HG02870 (cell line): ENCODE measurements around the gene PANX2.

Source experiments
- ATAC-seq: cut with Tn5 transposase; IDR thresholded peaks from one replicate; pipeline ENCODE4 v1.9.1; 2021; ENCODE audit warnings: mild to moderate bottlenecking, moderate library complexity; ENCODE audit not compliant: unreplicated experiment

Gene PANX2

DNA sequence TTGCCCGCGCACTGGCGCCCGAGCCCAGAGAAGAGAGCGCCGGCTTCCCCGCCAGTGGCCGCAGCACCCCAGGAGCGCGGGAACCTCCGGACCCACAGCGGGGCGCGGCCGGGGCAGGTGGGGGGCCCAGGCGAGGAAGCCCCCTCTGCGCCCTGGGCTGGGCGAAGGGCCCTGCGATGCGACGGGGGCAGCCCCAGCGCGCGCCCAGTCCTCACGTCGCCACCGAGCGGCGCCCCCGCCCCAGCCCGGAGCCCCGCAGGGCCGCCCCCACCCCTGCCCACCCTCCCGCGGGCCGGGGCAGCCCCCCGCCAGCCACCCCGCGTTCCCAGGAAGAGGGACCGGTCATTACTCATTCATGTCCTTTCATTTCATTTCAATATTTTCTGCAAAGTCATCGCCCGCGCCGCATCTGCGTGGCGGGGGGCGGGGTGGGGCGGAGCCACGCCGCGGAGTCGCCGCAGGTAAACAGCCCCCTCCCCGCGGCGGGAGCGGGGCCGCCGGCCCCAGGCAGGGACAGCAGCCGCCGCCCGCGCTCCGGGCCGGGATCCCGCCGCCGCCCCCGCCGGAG, 673 bp upstream of the PANX2 start:
- ATAC-seq: no peak

DNA sequence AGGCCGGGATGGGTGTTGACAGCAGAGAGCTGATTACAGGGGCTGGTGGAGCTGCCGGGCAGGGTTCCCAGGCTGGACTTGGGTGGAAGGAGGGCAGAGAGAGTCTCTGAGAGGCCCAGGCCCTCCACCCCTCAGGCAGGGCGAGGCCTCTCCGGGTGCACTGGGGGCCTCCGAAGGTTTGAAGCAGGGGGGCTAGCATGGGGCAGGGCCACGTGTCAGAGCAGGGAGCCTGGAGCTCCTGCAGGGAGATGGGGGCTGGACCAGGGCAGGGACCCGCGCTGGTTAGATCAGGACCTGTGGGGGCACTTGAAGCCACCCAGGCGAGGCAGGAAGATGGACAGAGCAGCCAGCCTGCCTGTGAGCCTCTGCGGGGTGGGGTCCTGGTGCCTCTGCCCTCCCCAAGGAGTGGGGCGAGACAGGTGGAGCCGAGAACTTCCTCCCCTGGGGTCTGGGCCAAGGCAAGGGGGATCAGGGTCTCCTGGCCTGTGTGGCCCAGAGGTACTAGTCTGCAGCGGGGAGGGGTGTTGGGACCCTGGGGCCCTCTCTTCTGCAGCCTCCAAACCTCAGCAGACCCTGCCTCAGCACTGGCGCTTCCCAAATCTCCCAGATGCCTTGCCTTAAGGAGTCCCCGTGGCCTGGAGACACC, 911 bp downstream of the PANX2 start:
- ATAC-seq: no peak

DNA sequence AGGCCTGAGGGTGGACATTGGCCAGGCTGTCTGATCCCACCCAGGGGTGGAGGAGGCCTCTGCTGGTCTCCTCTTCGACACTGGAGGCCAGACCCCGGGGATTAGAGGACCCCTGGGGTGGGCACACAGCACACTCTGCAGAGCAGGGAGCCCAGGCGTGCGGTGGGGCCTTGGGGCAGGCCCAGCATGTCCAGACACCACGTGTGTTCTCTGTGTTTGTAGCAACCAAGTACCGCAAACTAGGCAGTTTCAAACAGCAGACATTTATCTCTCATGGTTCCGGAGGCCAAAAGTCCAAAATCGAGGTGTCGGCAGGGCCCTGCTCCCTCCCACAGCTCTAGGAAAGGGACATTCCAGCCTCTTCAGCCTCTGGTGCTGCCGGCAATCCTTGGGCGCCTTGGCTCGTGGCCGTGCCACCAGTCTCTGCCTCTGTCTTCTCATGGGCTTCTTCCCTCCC, 1.5 kb downstream of the PANX2 start:
- no peak for ATAC-seq

DNA sequence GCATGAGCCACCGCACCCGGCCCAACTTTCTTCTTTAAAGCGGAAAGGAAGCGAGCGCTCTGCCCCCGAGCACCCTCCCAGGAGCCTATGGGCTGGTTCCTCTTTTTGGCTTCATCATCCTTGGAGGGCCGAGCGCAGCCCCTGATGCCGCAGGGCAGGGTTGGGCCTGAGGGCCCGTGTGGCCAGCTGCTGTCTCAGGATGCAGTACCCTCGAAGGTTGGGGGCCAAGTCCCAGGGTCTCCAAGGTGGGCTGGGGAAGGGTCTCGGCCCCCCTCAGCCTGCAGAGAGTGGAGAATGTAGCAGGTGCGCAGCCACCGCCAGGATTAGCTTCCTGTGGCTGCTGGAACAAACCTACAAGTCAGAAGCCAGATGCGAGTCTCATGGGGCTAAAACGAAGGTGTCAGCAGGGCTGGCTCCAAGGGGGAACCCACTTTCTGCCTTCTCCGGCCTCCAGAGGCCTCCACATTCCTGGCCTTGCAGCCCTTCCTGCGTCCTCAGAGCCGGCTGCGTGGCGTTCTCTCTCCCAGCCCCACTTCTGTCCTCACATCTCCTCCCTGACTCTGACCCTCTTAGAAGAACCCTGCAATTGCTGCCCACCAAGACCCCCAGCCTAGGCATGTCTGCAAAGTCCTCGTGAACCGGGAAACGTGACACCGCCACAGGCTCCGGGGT, 2.9 kb downstream of the PANX2 start:
- ATAC-seq: no peak

DNA sequence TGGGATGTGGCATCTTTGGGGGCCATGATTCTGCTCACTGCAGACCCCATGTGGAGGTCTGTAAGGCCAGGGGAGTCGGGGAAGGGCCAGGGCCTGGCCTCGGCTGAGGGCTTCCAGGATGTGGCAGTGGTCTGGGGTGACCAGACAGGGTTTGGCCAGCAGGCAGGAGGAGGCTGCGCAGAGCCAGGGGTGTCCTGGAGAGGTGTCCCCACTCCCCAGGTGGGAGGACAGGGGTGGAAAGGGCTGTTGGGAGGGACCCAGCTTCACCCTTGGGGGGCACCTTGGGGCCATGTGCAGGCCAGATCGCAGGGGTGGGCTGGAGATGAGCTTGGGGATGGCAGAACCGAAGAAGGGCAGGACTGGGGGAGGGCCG, 3.4 kb downstream of the PANX2 start:
- no peak for ATAC-seq

DNA sequence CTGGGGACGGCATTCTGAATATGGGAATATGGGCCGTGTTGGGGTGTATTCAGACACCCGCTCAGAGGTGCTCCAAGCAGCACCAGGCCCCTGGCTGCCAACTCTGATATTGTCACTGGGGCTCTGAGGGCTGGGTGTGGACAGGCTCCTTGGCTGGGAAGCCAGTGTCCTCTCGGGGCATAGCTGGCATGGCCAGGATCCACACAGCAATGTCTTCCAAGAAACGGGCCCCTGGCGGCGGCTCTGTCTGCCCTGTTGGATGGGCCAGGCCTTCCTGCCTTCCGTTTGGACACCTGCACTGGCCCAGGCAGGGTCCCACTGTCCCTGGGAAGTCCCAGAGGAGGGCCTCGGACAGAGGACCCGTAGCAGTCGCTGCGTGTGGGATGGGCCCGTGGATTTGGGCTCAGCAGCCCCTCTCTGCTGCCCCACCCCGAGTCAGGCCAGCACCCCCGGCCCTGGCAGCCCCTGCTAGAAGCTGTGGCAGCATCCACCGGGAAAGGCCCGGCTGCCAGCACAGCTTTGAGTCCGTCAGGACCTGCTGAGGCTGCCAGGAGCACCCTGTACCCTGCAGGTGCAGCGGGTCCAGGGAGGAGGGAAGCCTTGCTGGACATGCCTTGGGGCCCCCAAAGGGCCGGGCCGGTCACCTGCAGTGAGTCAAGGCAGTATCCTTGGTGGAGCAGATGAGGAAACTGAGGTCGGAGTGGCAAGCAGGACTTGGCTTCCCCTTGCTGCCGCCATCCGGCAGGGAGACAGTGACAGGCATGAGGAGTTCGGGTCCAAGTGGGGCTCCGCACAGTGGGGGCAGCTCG, 4.1 kb downstream of the PANX2 start:
- ATAC-seq: no peak

DNA sequence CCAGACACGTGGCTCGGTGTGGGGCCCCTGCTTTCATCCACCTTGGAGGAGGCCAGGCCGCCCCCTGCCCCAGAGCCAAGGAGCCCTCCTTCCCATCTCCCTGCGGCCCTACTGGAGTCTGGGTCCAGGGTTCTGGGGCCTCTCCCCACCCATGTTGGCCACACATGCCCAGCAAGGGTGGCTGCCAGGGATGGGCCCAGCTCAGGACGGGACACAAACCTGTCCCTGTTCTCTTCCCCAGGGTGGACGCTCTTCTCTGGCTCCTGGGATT, 4.6 kb downstream of the PANX2 start:
- no peak for ATAC-seq

DNA sequence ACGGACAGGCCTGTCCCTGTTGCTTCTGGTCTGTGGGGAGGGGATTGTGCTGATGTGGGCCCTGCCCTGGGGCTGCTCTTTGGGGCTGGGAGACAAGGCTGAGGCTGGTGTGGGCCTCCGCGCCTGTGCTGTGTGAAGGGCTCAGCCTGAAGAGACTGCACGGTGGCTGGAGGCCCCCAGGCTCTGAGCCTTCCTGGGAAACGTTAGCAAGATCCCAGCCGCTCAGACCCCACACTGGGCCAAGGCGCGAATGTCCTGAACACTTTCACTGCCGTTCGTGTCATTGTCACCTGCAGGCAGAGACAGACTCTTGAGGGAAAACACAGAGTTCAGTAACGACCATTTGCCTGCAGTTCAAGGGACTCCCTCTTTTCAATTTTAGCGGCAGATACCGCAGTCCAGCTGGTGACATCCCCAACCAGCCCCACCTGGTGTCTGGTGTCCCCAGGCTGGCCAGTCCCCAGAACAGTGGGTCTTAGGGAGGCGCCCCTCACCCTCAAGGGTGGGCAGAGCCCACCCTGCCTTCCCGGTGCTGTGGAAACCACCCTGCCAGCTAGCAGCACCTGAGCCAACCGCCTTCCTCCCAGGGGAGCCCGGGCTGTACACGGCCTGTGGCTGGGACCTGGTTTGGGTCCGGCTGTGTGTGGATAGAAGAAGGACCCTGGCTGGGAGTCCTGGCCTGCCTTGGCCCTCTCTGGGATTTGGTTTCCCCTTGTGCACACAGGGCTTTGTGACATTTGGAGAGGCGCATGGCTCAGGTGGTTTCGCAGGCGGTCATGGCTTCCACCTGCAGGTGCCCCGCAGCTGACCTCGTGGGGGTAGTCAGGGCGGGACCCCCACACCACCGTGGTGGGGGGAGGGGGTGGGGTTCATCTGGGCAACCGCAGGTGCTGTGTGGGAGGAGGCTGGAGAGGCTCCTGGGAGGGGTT, 5.7 kb downstream of the PANX2 start:
- ATAC-seq: no peak

DNA sequence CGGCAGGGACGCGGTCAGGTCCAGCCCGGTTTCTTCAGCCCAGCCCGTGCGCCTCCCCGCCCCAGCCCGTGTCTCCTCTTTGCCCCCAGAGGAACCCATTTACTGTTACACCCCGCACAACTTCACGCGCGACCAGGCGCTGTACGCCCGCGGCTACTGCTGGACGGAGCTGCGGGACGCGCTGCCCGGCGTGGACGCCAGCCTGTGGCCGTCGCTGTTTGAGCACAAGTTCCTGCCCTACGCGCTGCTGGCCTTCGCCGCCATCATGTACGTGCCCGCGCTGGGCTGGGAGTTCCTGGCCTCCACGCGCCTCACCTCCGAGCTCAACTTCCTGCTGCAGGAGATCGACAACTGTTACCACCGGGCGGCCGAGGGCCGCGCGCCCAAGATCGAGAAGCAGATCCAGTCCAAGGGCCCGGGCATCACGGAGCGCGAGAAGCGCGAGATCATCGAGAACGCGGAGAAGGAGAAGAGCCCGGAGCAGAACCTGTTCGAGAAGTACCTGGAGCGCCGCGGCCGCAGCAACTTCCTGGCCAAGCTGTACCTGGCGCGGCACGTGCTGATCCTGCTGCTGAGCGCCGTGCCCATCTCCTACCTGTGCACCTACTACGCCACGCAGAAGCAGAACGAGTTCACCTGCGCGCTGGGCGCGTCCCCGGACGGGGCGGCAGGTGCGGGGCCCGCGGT, 6.5 kb downstream of the PANX2 start:
- no peak for ATAC-seq

DNA sequence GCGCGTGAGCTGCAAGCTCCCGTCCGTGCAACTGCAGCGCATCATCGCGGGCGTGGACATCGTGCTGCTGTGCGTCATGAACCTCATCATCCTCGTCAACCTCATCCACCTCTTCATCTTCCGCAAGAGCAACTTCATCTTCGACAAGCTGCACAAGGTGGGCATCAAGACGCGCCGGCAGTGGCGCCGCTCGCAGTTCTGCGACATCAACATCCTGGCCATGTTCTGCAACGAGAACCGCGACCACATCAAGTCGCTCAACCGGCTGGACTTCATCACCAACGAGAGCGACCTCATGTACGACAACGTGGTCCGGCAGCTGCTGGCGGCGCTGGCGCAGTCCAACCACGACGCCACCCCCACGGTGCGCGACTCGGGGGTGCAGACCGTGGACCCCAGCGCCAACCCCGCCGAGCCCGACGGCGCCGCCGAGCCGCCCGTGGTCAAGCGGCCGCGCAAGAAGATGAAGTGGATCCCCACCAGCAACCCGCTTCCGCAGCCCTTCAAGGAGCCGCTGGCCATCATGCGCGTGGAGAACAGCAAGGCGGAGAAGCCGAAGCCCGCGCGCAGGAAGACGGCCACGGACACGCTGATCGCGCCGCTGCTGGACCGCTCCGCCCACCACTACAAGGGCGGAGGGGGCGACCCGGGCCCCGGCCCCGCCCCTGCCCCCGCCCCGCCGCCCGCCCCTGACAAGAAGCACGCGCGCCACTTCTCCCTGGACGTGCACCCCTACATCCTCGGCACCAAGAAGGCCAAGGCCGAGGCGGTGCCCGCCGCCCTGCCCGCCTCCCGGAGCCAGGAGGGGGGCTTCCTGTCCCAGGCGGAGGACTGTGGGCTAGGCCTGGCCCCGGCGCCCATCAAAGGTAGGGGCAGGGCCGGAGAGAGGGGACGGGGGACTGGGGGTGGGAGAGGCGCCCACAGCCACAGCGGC, 7.3 kb downstream of the PANX2 start:
- ATAC-seq: no peak

DNA sequence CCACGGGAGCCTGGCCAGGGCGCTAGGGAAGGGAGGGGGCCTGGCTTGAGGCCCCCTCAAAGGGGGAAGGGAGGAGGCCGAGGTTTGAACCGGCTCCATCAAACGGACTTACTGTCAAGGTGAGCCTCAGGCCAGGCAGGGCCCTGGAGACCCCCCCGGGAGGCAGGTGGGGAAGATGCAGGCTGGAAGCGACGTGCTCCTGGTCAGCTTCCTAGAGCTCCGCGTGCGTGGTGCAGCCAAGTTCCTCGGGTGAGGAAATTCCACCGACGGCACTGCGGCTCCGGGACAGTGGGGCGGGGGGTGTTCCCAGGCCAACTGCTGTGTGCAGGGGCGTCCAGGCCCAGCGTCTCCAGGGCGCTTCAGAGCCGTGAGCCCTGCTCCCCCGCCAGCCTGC, 7.9 kb downstream of the PANX2 start:
- ATAC-seq: no peak

DNA sequence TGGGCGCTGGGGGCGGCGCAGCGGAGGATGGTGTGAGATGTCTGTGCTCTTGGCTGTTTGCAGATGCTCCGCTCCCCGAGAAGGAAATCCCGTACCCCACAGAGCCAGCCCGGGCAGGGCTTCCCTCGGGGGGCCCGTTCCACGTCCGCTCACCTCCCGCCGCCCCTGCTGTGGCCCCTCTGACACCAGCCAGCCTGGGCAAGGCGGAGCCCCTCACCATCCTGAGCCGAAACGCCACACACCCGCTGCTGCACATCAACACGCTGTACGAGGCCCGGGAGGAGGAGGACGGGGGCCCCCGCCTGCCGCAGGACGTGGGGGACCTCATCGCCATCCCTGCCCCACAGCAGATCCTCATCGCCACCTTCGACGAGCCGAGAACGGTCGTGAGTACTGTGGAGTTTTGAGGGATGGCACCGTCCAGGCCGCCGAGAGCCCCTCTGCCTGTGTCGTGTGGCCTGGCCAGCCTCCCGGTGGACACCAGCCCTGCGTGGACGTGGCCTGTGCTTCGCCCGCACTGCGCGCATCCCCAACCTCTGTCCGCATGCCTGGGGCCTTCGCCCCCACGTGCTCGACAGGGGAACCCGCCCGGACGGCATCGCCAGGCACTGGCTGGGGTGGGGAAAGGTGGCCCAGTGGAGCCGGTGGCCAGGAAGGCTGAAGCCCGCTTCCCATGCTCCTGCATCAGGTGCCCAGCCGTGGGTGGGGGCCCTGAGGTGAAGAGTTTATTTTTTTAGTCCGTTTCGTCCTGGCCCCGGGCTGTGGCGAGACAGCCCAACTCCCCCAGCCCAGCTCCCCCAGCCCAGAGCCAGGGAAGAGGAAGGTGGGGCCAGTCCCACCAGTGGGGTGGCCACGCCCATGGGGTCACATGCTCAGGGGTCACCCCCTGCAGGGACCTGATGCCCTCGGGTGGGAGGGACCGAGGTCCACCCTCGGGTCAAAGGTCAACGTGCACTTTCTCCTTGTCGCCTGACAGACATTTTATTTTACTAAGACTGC, 8.6 kb downstream of the PANX2 start:
- ATAC-seq: no peak

DNA sequence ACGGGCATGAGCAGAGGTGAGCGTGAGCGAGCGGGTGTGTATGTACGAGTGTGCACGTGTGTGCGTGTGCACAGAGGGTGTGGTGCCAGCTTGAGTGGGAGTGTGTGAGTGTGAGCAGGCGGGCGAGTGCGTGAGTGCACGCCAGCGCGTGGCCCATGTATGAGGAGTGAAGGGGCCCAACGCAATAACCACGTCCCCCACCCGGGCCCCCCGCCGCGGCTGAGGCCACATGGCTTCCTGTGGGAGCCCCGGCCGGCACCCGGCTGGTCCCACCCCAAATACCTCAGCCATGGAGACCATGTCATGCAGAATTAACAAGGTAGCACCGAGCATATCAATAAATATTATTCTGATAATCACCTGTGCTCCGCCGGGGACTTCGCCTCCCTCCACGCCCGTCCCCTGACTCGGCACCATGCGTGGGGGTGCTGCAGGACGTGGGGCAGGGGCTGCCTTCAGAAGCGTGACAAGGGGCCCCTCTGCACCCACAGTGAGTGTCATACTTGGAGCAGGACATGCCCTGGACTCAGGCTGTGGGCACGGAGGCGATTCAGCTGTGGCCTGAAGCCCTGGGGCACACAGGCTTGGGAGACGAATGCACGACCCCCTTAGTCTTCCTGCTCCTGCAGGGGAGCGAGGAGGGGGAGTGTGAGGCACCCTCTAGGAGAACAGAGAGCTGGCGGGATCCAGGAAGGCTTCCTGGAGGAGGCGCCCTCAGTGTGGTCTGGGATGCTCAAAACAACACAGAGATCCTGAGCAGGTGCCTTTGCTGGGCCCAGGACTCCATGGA, 9.6 kb downstream of the PANX2 start:
- ATAC-seq: no peak

DNA sequence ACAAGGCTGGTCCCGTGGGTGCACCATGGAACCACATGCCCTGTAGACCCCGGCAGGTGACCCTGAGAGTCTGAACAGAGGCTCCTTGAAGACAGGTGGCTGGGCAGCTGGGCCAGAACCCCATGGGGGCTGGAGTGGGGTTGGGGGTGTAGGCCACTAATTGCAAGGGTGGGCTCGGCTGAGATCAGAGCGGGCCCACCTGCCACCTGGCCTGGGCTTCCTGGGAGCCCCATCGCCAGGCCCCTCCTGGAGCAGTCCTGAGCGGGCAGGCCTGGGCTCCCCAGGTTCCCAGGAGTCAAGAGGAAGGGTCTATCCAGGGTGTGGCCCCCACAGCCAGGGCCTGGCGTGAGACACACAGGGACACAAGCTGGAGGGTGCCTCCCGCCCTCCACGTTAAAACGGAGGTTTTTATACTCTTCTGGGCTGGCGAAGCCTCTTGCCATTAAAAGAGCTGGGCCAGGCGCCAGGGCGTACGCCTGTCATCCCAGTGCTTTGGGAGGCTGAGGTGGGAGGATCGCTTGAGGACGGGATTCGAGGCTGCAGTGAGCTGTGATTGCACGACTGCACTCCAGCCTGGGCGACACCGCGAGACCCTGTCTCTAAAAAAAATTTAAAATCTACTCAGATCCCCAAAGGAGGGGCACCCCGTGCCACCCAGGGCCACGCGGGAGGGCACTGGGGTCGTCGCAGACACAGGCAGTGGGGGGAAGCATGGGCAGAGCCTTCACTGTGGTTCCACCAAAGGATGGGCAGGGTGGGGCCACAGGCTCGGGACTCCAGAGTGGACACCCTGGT, 10.4 kb downstream of the PANX2 start:
- no peak for ATAC-seq

DNA sequence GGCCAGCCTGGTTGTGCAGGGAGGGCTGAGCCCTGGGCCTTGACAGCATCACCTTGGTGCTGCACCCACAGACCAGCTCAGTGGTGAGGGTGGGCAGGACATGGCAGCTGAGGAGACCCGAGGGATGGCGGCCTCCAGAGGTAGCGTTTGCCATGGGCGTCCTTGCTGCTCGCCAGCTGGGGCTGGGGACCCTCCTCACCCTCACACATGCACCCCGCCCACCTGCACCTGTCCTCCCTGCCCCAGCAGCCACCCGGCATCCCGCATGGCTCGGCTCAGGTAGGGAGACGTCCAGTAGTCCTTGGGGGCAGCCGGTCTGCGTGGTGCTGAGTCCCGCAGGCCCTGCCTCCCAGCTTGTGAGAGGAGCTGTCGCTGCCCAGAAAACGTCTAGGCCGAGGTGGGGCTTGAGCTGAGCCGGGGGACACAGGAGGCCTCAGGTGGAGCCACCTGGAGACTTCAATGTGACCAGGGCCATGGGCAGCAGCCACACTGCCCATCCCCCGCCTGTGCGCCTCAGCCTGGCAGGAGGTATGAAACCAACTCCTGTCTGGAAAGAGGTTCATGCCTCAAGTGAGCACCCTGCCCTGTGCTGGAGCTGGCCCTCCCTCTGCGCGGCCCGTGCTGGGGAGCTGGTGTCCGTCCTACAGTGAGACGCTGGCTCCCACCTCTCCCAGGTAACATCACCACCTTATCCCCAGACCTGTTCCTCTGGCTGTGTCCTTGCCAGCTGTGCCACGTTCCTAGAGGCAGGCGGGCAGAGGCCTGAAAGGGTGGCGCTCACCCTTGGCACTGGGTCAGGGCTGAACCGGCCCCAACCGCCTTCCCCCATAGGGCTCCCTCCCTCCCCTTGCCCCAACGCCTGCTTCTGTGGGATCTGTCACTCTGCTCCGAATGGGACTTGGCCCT, 11.9 kb downstream of the PANX2 start:
- ATAC-seq: no peak
